NT2/D1 (cell line): ENCODE measurements around the gene DICER1.

ENCODE experiments used
- SUZ12 ChIP-seq: IDR thresholded peaks from 2 replicates; pipeline ENCODE4 v1.6.1; 2011; ENCODE audit not compliant: insufficient read length, insufficient read depth; ENCODE audit errors: extremely low read depth
- YY1 ChIP-seq: IDR thresholded peaks from 2 replicates; pipeline ENCODE4 v1.6.1; 2011; ENCODE audit not compliant: insufficient read length, insufficient read depth
- ZNF274 ChIP-seq: IDR thresholded peaks from 2 replicates; pipeline ENCODE4 v1.6.1; 2011; ENCODE audit warnings: mild to moderate bottlenecking, low read depth, low read length

- TF ChIP-seq YY1 = no peak
- TF ChIP-seq SUZ12 = no peak
- TF ChIP-seq ZNF274 = no peak
Measured at GRCh38 chr14:95047754-95048153, 109.6 kb downstream of the DICER1 start.
